Hepatocyte (in vitro differentiated cells): ENCODE results near the gene HDAC11. TPM values are rescaled to one million over a fixed set of nuclear protein-coding genes. Genes with fewer than 3 reads are reported as not detected.

Experiments
- DNase-seq: peaks from one replicate; pipeline ENCODE4 v3.0.0-alpha.2; 2016; ENCODE audit warnings: low spot score
- H2AFZ ChIP-seq: fragments of 200-600 bp; sonication (generic); 2 replicates; pipeline ENCODE4 v1.6.0; 2016; ENCODE audit warnings: antibody characterized with exemption, mild to moderate bottlenecking
- H3K27ac ChIP-seq: fragments of 200-600 bp; sonication (generic); 2 replicates; pipeline ENCODE4 v1.5.1; 2016; ENCODE audit warnings: mild to moderate bottlenecking
- H3K27me3 ChIP-seq: fragments of 200-600 bp; sonication (generic); 2 replicates; pipeline ENCODE4 v1.6.1; 2016
- H3K36me3 ChIP-seq: fragments of 200-600 bp; sonication (generic); replicated peaks from 2 replicates; pipeline ENCODE4 v1.5.1; 2016; ENCODE audit warnings: low read depth; ENCODE audit not compliant: insufficient read depth
- H3K4me1 ChIP-seq: fragments of 200-600 bp; sonication (generic); 2 replicates; pipeline ENCODE4 v1.5.1; 2016; ENCODE audit warnings: mild to moderate bottlenecking, moderate library complexity; ENCODE audit not compliant: insufficient read depth
- H3K4me2 ChIP-seq: fragments of 200-600 bp; sonication (generic); 2 replicates; pipeline ENCODE4 v1.6.0; 2016
- H3K4me3 ChIP-seq: fragments of 200-600 bp; sonication (generic); 2 replicates; pipeline ENCODE4 v1.5.1; 2016; ENCODE audit warnings: mild to moderate bottlenecking
- H3K79me2 ChIP-seq: fragments of 200-600 bp; sonication (generic); 2 replicates; pipeline ENCODE4 v1.6.0; 2017; ENCODE audit warnings: mild to moderate bottlenecking
- H3K9me2 ChIP-seq: fragments of 200-600 bp; sonication (generic); replicated peaks from 2 replicates; pipeline ENCODE4 v1.6.0; 2017; ENCODE audit warnings: mild to moderate bottlenecking; ENCODE audit not compliant: insufficient read depth
- H3K9me3 ChIP-seq: fragments of 200-600 bp; sonication (generic); 2 replicates; pipeline ENCODE4 v1.5.1; 2016; ENCODE audit warnings: low read depth, mild to moderate bottlenecking
- H4K20me1 ChIP-seq: fragments of 200-600 bp; sonication (generic); 2 replicates; pipeline ENCODE4 v1.6.0; 2016; ENCODE audit warnings: mild to moderate bottlenecking; ENCODE audit not compliant: insufficient read depth, poor library complexity, severe bottlenecking
- EZH2 ChIP-seq: fragments of 200-600 bp; sonication (generic); IDR thresholded peaks from 2 replicates; pipeline ENCODE4 v1.6.1; 2016; ENCODE audit warnings: antibody characterized with exemption, mild to moderate bottlenecking, borderline replicate concordance
- EZH2phosphoT487 ChIP-seq: fragments of 200-600 bp; sonication (generic); IDR thresholded peaks from one replicate; pipeline ENCODE4 v1.6.1; 2018; ENCODE audit warnings: antibody characterized with exemption, mild to moderate bottlenecking, low read depth, moderate library complexity; ENCODE audit not compliant: unreplicated experiment, severe bottlenecking
- WGBS: methylation state at CpG from one replicate; pipeline ENCODE4 v1.1.6; 2016; ENCODE audit warnings: low lambda C conversion rate; ENCODE audit errors: missing lambda C conversion rate; 5-methylcytosine and 5-hydroxymethylcytosine counted together
- polyA plus RNA-seq: library from polyadenylated mRNA; unstranded; fragments of >200 nt; fragmentation: Nextera tagmentation; extraction: Ambion mirVana; gene quantifications from 2 replicates; pipeline ENCODE4 v1.2.1, GENCODE V29; 2016
- total RNA-seq: library from RNA; depleted of rRNA; stranded (reverse); fragments of >200 nt; gene quantifications from 2 replicates; pipeline ENCODE4 v1.2.3, GENCODE V29; 2014
- TF ChIP-seq, protein P1 (sequence below): fragments of 200-600 bp; sonication (generic); IDR thresholded peaks from 2 replicates; pipeline ENCODE4 v1.5.1; 2016; ENCODE audit warnings: antibody characterized with exemption, mild to moderate bottlenecking; ENCODE audit not compliant: poor library complexity

HDAC11 gene
- total and polyA plus RNA-seq, 2 experiments from 2014 or later: 8.4 to 12.3 TPM

DNA sequence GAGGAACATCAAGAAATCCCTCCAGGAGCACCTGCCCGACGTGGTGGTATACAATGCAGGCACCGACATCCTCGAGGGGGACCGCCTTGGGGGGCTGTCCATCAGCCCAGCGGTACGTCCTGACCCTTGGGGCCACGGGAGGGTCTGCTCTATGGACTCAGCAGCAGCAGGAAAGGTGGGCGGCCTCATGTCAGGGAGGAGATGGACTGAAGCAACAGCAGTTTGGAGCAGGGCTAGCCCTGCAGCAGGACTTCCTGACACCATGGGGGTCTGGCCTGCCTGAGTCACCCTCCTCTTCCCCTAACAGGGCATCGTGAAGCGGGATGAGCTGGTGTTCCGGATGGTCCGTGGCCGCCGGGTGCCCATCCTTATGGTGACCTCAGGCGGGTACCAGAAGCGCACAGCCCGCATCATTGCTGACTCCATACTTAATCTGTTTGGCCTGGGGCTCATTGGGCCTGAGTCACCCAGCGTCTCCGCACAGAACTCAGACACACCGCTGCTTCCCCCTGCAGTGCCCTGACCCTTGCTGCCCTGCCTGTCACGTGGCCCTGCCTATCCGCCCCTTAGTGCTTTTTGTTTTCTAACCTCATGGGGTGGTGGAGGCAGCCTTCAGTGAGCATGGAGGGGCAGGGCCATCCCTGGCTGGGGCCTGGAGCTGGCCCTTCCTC lies 24.2 kb downstream of the HDAC11 start:
- no peaks in the 10 kb centered on the region for H3K9me2 ChIP-seq
- H3K4me1 ChIP-seq: peaks cover 12% of the 10 kb centered on the region
- no peaks in the 10 kb centered on the region for H3K27me3 ChIP-seq
- no peaks in the 10 kb centered on the region for H4K20me1 ChIP-seq
- H3K9me3 ChIP-seq: no peaks in the 10 kb centered on the region
- no peaks in the 10 kb centered on the region for H3K79me2 ChIP-seq
- no peak overlapping the region for H3K27ac ChIP-seq
- no peak overlapping the region for H3K4me3 ChIP-seq
- H3K4me2 ChIP-seq: no peak overlapping the region
- no peak for DNase-seq
- no peak overlapping the region for H2AFZ ChIP-seq
- TF ChIP-seq EZH2phosphoT487 (no peak), EZH2 (no peak)
- H3K36me3 ChIP-seq: no peaks in the 10 kb centered on the region
- 89% methylated on average over 23 of the region's 23 CpGs for WGBS

DNA sequence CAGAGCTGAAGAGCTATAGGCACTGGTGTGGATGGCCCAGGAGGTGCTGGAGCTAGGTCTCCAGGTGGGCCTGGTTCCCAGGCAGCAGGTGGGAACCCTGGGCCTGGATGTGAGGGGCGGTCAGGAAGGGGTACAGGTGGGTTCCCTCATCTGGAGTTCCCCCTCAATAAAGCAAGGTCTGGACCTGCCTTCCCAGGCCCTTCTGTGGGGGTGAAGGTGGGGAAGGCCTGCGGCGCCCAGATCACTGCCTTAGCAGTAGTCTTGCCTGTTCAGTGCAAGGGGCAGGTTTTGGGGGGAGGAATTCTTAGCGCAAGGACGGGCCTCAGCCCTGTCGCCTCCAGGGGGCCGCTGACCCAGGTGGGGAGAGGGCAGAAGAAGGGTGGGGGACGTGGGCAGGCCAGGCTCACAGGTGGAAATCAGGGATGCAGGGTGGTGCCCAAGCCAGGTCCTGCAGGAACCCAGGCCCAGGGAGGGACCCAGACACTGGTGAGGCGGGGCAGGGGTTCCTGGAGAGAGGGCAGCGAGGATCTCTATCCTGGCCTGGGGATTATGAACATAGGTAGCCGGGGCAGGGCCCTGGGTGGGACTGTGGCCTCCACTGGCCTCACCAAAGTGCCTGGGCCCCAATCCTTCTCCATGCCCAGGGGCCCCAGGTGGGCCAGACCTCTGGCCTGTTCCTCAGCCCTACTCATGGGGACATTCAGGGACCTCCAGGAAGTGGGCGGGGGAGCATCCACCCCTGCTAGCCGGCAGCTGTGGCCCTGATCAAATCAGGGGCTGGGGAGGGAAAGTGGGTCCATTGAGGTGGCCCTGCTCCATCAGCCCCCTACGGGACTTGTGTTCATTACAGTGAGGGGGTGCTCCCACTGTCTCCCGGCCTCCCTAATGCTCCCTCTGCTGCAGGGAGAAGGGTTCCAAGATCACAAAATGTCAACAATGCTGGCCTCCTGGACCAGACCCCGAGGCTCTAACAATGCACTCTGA lies 25.3 kb downstream of the HDAC11 start:
- Histone ChIP-seq H3K27me3 (no peaks in the 10 kb centered on the region), H3K27ac (no peak overlapping the region), H3K79me2 (no peaks in the 10 kb centered on the region), H3K4me2 (no peak overlapping the region), H3K36me3 (no peaks in the 10 kb centered on the region), H3K9me3 (no peaks in the 10 kb centered on the region), H3K9me2 (no peaks in the 10 kb centered on the region), H4K20me1 (no peaks in the 10 kb centered on the region), H2AFZ (no peak overlapping the region), H3K4me3 (no peak overlapping the region), H3K4me1 (peaks cover 12% of the 10 kb centered on the region)
- no peak for DNase-seq
- TF ChIP-seq, protein P1, sequence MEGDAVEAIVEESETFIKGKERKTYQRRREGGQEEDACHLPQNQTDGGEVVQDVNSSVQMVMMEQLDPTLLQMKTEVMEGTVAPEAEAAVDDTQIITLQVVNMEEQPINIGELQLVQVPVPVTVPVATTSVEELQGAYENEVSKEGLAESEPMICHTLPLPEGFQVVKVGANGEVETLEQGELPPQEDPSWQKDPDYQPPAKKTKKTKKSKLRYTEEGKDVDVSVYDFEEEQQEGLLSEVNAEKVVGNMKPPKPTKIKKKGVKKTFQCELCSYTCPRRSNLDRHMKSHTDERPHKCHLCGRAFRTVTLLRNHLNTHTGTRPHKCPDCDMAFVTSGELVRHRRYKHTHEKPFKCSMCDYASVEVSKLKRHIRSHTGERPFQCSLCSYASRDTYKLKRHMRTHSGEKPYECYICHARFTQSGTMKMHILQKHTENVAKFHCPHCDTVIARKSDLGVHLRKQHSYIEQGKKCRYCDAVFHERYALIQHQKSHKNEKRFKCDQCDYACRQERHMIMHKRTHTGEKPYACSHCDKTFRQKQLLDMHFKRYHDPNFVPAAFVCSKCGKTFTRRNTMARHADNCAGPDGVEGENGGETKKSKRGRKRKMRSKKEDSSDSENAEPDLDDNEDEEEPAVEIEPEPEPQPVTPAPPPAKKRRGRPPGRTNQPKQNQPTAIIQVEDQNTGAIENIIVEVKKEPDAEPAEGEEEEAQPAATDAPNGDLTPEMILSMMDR: no peak
- TF ChIP-seq EZH2: no peak
- no peak for TF ChIP-seq EZH2phosphoT487
- WGBS: 95% methylated on average over 14 of the region's 16 CpGs

DNA sequence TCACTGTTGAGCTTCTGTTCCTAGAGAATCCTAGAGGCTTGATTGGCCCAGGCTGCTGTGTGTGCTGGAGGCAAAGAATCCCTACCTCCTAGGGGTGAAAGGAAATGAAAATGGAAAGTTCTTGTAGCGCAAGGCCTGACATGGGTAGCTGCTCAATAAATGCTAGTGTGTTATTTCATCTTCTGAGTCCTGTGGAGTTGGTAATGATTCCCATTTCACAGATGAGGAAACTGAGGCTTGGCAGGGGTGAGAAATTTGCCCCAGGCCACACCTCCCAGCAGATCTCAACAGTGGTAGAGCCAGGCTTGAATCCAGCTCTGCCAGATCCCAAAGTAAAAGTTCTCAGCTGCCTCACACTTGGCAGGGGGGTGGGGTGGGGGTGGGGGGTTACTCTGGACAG lies 26.1 kb downstream of the HDAC11 start:
- DNase-seq: no peak
- H3K27ac ChIP-seq: no peak overlapping the region
- WGBS: 96% methylated on average over 1 of the region's 1 CpG
- no peak overlapping the region for H3K4me2 ChIP-seq
- peaks cover 12% of the 10 kb centered on the region for H3K4me1 ChIP-seq
- no peaks in the 10 kb centered on the region for H3K9me3 ChIP-seq
- TF ChIP-seq EZH2phosphoT487 (no peak), EZH2 (no peak)
- TF ChIP-seq, protein P1: no peak
- no peaks in the 10 kb centered on the region for H3K36me3 ChIP-seq
- H4K20me1 ChIP-seq: no peaks in the 10 kb centered on the region
- H3K4me3 ChIP-seq: no peak overlapping the region
- no peak overlapping the region for H2AFZ ChIP-seq
- no peaks in the 10 kb centered on the region for H3K27me3 ChIP-seq
- H3K79me2 ChIP-seq: no peaks in the 10 kb centered on the region
- H3K9me2 ChIP-seq: no peaks in the 10 kb centered on the region

DNA sequence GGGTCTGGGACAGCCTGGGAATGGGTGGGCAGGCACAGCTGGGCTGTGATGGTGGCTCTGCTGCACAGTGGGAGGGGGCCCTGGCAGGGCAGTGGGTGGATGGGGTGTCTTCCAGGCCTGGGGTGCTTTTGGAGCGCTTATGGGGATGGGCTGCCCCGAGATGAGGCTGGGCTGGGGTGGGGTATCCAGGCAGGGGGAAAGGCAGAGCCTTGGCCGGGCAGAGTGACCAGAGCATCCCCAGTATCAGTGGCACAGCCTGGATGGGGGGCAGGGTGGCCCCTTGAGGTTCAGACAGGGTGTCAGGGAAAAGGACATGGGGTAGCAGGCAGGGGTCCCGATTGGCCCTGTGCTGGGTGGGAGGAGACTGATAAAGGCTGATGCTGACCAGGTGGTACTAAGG lies 26.6 kb downstream of the HDAC11 start:
- H3K27ac ChIP-seq: peak overlapping the region; percentile 39
- no peaks in the 10 kb centered on the region for H4K20me1 ChIP-seq
- TF ChIP-seq EZH2: no peak
- TF ChIP-seq EZH2phosphoT487: no peak
- TF ChIP-seq, protein P1: no peak
- no peak overlapping the region for H3K4me2 ChIP-seq
- DNase-seq: no peak
- H3K4me1 ChIP-seq: peaks cover 12% of the 10 kb centered on the region
- H3K9me3 ChIP-seq: no peaks in the 10 kb centered on the region
- H3K79me2 ChIP-seq: no peaks in the 10 kb centered on the region
- 50% methylated on average over 1 of the region's 4 CpGs for WGBS
- no peak overlapping the region for H3K4me3 ChIP-seq
- H3K27me3 ChIP-seq: no peaks in the 10 kb centered on the region
- no peak overlapping the region for H2AFZ ChIP-seq
- H3K9me2 ChIP-seq: no peaks in the 10 kb centered on the region
- H3K36me3 ChIP-seq: no peaks in the 10 kb centered on the region
